ENCODE data around the gene LMBR1. TPM values are rescaled to one million over a fixed set of nuclear protein-coding genes. Genes with fewer than 3 reads are reported as not detected.
"Not testable (repeated sequence)": the region's sequence is repeated elsewhere in the genome, so short reads cannot be mapped to it uniquely, and the experiment has no call there.

The LMBR1 gene
- polyA plus RNA-seq, 4 donors, result 39.4 to 46.9 (median 43.3) TPM

DNA sequence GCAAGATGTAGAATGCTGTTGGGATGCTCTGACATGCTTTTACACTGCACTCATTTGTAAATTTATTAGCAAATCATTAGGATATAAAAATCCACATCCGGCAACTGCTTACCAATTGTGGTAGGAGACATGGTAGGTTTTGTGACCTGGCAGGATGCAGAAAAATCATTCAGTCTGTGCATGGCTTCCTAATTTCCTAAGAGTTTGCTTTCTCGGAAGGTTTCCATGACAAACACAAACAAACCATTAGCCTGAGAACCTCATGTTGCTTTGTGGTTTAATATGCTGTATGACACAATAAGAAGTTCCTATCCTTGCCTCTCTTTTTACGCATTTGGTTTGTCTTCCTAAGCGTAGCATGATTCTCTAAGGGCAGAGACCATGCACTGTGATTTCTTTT is 14.7 kb upstream of the LMBR1 start:
- DNase-seq (ENCODE audit: low read depth in 4 of 4, low spot score in 2 of 4), result no peak

DNA sequence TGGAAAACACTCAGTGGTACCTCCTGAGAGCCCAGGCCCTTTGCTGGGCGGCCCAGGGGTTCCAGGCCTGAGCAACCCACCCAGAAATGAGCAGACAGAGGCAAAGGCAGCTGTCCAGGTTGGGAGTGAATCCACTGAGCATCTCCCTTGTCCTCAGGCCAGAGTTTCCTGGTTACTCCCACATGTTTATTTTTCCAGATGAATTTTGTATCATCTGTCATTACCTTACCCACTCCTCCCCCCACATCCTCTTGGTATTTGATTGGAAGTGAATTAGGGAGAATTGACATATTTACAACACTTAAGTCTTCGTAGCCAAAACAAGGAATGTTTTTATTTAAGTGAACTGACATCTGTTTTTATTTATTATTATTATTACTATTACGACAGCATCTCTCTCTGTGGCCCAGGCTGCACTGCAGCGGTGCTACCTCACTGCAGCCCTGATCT is 13.2 kb upstream of the LMBR1 start:
- no peak for DNase-seq (ENCODE audit: low read depth in 4 of 4, low spot score in 2 of 4)

DNA sequence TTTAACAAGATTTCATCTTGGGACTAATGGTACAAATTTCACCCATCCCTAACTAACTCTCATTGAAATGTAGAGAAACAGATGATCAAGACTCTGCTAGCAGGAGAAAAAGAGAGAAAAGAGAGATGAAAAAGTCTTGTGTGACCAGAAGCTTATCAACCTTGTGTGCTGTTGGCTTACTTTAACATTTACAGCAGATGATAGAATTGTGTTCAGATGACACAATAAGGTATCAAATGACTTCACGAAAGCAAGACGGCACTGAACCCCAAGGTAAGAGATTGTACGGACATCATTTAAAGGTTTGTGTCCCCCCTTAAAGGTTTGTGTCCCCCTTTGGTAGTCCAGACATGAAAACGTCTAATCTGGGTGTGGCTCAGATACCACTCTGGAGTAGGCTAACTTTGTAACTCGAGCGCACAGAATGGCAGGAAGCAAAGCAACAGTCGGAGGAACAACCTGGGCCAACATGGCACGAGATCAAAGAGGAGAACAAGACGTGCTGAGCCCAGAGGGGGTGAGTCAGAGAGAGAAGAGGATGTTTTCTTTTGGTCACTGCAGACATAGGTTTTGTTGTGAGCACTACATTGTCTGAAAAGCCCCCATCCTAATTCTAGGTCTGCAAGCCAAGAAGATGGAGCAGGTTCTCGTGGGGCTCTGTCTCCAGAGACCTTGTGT is 10.4 kb upstream of the LMBR1 start:
- DNase-seq (ENCODE audit: low read depth in 4 of 4, low spot score in 2 of 4), result no peak

DNA sequence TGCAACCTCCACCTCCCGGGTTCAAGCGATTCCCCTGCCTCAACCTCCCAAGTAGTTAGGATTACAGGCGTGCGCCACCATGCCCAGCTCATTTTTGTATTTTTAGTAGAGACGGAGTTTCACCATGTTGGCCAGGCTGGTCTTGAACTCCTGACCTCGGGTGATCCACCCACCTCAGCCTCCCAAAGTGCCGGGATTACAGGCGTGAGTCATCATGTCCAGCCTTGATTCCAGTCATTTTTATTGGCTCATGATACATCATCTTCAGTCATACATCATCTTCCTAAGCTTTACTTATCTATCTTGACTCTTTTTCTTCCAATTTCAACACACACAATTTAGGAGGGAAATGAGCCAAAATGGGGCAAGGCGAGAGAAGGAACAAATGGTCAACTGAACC is 7.1 kb upstream of the LMBR1 start:
- not testable (repeated sequence) for DNase-seq (ENCODE audit: low read depth in 4 of 4, low spot score in 2 of 4)

DNA sequence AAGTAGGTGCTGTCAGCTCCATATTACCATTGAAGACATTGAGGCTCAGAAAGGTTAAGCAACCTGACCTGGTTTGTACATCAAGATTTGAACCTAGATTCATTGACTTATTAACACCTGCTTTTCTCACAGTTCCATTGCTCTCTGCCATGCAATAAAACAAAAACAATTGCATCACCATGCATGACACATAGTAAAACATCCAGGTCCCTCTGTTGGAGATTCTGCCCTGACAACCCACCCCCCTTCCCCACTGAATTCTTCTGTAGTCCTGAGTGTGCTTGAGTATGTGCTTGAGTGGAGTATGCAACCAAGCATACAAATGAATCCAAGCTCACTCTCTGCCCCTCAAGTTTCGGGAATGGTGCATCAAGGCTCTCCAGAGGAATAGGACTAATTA is 6.0 kb upstream of the LMBR1 start:
- DNase-seq (ENCODE audit: low read depth in 4 of 4, low spot score in 2 of 4), result no peak

DNA sequence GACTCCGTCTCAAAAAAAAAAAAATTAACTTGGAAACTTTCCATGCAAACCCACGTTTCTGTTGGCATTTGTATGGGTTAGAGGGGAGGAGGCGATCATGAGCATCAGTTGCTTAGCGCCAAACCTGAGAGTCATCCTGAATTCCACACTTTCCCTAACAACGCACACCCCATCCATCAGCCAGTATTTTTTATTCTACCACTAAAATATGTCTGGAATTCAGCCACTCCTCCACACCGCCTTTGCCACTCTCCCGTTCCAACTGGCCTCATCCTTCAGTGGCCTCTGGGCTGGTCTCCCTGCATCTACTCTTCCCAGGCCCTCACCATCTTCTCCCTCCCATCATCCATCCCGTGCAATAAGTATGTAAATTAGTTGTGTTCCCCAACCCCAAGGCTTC is 4.7 kb upstream of the LMBR1 start:
- no peak for DNase-seq (ENCODE audit: low read depth in 4 of 4, low spot score in 2 of 4)

DNA sequence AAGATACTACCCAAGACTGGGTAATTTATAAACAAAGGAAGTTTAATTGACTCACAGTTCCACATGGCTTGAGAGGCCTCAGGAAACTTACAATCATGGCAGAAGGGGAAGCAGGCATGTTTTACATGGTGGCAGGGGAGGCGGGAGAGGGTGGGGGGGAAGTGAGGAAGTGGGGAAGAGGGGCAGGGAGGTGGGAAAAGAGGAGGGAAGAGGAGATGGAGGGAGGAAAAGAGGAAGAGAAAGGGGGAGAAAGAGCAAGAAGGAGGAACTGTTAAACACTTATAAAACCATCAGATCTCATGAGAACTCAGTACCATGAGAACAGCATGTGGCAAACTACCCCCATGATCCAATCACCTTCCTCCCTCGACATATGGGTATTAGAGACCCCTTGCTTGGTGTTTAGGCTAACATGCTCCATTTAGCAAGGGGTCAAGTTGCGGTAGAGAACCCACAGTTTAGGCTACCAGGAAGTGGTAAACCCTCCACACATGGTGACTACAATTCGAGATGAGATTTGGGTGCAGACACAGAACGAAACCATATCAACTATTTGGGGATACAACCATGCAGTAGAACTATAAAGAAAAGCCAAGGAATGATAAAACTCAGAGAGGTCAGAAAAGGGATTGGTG is 3.5 kb upstream of the LMBR1 start:
- no peak for DNase-seq (ENCODE audit: low read depth in 4 of 4, low spot score in 2 of 4)

DNA sequence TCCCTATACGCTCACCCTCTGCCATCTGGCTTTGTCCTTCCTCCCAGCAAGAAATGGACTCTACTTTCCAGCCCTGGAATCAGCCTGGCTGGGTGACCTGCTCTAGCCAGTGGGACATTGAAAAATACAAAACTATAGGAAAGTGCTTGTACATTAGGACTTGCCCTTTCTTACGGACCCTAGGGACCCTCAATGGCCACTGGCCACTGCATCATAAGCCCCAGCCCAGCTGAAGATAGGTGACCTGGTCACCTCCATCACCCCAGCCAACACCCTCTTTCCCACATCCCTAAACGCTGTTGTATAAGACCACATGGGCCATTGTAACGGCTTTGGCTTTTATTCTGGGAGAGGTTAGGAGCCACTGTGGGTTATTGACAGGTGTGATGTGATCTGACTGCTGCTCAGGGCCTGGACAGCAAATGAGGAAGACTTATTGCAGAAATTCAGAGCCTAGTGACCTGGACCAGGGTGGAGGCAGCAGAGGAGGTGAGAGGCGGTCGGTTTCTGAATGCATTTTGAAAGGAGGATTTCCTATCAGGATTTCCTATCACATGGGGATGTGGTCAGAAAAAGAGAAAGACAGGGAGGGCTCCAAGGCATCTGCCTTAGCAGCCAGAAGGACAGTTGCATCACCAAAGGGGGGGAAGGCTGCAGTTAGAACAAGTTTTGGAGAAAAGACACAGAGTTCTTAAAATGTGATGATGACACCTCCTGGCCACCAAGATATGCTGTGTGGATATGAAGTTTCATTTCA is 2.2 kb upstream of the LMBR1 start:
- no peak for DNase-seq (ENCODE audit: low read depth in 4 of 4, low spot score in 2 of 4)

DNA sequence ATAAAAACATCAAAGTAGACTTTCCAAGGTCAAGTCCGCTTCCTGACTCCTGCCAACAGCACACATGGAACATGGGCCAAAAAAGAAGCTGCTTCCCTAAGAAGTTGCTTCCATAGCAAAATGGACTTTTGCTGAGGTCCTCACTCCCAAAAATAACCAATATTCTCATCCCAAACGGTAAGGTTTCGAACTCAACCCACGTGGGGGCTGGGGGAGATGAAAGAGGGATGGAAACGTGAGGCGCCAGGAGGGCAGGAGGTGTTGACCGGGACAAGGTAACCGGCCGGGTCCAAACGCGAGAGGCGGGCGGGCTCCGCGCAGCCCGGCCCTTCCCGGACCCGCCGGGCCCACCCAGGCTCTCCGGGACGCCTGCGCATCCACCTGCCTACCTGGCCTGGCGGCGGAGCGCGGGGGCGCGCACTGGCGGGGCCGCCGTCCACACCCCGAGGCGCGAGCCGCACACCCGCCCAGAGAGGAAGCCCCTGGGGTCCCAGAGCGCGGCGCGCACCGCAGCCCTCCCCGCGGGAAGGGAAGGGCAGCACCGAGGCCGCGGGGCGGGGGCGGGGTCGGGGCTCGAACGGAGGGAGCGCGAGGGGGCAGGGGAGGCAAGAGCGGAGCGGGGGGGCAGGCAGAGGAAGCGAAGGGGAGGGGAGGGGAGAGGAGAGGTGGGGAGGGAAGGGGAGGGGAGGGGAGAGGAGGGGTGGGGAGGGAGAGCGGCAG is 742 bp downstream of the LMBR1 start:
- no peak for DNase-seq (ENCODE audit: low read depth in 4 of 4, low spot score in 2 of 4)

DNA sequence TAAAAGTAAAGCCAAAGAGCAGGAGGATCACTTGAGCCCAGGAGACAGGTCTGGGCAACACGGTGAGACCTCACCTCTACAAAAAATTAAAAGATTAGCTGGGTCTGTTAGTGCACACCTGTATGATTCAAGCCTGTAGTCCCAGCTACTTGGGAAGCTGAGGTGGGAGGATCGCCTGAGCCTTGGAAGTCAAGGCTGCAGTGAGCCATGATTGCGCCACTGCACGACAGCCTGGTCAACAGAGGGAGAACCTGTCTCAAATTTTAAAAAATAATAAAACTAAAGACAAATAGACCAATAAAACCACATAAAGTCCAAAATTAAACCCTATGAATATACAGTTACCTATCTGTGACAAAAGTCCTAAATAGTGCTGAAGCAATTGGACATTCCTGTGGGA is 3.2 kb downstream of the LMBR1 start:
- no peak for DNase-seq (ENCODE audit: low read depth in 4 of 4, low spot score in 2 of 4)

DNA sequence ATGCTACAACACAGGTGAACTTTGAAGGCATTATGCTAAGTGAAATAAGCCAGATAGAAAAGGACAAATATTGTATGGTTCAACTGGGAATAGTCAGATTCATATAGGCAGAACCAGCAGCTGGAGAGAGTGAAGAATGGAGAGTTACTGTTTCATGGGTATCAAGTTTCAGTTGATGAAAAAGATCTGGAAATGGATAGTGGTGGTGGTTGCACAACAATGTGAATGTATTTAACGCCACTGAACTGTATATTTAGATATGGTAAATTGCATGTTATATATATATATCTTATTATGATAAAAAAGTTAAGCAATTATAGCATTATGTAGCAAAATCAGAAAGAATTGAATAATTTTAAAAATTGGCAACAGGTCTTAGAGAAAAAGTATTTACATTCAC is 3.9 kb downstream of the LMBR1 start:
- no peak for DNase-seq (ENCODE audit: low read depth in 4 of 4, low spot score in 2 of 4)

DNA sequence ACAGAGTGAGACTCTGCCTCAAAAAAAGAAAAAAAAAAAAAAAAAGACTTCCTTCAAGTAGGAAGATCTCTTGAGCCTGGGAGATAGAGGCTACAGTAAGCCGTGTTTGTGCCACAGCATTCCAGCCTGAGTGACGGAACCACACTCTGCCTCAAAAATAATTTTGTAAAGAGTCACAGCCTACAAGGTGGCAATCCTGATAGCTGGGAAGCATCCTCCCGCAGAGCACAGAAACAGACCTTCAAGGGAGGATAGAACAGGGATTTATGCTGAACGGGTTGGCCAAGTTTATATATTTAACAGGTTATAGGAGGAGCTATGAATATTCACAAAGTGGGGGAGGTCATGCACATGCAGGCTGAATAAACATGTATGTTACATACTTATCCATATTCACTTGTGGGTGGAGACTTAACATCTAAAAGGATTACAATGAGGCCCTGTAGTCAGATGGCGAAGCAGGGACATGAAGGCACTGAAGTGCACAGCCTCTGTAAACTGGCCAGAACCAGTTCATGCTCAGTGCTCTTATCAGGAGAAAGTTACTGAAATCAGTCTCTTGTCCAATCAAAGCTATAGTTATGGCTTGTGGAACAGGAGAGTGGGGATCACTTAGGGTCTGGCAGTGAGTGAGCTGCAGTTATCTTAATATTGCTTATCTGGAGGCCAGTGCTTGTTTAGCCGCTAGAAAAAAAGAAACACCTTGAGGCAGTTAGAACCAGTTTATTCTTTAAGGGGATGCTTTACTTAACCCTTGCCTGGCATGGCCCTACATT is 6.8 kb downstream of the LMBR1 start:
- no peak for DNase-seq (ENCODE audit: low read depth in 4 of 4, low spot score in 2 of 4)

DNA sequence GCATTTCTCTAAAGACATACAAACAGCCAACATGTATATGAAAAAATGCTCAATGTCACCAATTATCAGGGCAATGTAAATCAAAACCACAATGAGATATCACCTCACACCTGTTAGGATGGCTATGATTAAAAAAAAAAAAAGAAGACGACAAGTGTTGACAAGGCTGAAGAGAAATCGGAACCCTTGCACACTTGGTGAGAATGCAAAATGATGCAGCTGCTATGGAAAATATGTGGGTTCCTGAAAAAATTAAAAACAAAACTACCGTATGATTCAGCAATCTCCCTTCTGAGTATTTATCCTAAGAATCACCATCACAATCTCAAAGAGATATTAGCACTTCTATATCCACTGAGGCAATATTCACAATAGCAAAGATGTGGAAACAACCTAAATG is 11.3 kb downstream of the LMBR1 start:
- DNase-seq (ENCODE audit: low read depth in 4 of 4, low spot score in 2 of 4), result no peak

DNA sequence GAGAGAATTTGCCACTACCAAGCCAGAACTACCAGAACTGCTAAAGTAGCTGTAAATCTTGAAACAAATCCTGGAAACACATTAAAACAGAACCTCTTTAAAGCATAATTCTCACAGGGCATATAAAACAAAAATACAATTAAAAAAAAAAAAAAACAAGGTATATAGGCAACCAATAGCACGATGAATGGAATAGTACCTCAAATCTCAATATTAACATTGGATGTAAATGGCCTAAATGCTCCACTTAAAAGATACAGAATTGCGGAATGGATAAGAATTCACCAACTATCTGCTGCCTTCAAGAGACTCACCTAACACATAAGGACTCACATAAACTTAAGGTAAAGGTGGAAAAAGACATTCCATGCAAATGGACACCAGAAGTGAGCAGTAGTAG is 17.2 kb downstream of the LMBR1 start:
- no peak for DNase-seq (ENCODE audit: low read depth in 4 of 4, low spot score in 2 of 4)

DNA sequence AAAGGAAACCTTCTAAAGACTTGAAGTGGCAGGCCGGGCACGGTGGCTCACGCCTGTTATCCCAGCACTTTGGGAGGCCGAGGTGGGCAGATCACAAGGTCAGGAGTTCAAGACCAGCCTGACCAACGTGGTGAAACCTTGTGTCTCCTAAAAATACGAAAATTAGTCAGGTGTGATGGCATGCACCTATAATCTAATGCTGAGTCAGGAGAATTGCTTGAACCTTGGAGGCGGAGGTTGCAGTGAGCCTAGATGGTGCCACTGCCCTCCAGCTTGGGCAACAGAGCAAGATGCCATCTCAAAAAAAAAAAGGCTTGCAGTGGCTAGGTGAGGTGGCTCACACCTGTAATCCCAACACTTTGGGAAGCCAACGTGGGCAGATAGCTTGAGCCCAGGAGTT is 24.6 kb downstream of the LMBR1 start:
- DNase-seq (ENCODE audit: low read depth in 4 of 4, low spot score in 2 of 4), result not testable (repeated sequence)

DNA sequence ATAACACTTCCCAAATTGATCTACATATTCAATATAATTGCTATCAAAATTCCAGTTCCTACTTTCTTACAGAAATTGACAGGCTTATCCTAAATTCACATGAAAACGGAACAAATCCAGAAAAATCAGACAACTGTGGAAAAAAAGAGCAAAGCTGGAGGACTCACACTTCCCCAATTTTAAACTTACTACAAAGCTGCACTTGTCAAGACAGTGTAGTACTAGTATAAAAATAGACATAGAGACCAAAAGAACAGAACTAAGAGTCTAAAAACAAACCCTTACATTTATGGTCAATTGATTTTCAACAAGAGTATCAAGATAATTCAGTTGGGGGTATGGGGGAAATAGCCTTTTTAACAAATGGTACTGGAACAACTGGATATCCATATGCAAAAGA is 27.5 kb downstream of the LMBR1 start:
- DNase-seq (ENCODE audit: low read depth in 4 of 4, low spot score in 2 of 4), result no peak

DNA sequence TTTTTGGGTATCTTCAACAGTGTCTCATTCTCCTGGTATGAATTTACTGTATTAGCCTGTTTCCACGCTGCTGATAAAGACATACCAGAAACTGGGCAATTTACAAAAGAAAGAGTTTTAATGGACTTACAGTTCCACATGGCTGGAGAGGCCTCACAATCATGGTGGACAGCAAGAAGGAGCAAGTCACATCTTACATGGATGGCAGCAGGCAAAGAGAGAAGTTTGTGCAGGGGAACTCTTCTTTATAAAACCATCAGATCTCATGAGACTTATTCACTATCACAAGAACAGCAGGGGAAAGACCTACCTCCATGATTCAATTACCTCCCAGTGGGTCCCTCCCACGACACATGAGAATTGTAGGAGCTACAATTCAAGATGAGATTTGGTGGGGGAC is 31.0 kb downstream of the LMBR1 start:
- not testable (repeated sequence) for DNase-seq (ENCODE audit: low read depth in 4 of 4, low spot score in 2 of 4)

DNA sequence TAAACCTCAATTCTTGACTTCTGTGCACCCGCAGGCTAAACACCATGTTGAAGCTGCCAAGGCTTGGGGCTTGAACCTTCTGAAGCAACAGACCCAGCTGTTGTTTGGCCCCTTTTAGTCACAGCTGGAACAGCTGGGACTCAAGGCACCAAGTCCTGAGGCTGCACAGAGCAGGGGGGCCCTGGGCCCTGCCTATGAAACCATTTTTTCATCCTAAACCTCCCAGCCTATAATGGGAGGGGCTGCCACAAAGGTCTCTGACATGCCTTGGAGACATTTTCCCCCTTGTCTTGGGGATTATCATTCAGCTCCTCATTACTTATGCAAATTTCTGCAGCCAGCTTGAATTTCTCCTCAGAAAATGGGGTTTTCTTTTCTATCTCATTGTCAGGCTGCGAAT is 31.8 kb downstream of the LMBR1 start:
- no peak for DNase-seq (ENCODE audit: low read depth in 4 of 4, low spot score in 2 of 4)

DNA sequence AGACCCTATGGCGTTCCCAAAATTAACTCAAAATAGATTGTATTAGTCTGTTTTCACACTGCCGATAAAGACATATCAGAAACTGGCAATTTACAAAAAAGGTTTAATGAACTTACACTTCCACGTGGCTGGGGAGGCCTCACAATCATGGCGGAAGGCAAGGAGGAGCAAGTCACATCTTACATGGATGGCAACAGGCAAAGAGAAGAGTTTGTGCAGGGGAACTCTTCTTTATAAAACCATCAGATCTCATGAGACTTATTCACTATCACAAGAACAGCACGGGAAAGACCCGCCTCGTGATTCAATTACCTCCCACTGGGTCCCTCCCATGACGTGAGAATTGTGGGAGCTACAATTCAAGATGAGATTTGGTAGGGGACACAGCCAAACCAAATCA is 32.9 kb downstream of the LMBR1 start:
- DNase-seq (ENCODE audit: low read depth in 4 of 4, low spot score in 2 of 4), result not testable (repeated sequence)

DNA sequence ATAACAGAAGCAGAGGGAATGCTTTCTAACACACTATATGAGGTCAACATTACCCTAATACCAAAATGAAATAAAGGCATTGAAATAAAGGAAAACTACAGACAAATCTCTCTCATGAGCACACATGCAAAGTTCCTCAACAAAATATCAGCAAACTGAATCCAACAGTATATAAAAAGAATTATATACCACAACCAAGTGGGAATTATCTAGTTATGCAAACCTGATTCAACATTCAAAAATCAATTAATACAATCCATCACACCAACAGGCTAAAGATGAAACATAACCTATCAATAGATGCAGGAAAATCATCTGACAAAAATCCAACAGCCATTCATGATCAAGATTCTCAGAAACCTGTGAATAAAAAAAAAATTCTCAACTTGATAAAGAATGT is 34.5 kb downstream of the LMBR1 start:
- DNase-seq (ENCODE audit: low read depth in 4 of 4, low spot score in 2 of 4), result no peak

Measured in left renal cortex interstitium (tissue), 4 donors.